AG20443 (cell line): ENCODE data around the gene FCSK.
A peak's percentile ranks its signal among the peaks of the same experiment; 100 is the strongest.

ENCODE experiments used
- DNase-seq: peaks from one replicate; pipeline ENCODE4 v3.0.0; 2012; ENCODE audit warnings: low spot score, mixed read lengths

Gene FCSK

GRCh38 chr16:70455910-70456309 is 1.5 kb downstream of the FCSK start:
- no peak for DNase-seq

- DNase-seq: no peak
Measured at GRCh38 chr16:70457446-70458166, 3.2 kb downstream of the FCSK start.

- peak; percentile 48 for DNase-seq
Measured at GRCh38 chr16:70460737-70461261, 6.4 kb downstream of the FCSK start.

GRCh38 chr16:70463235-70463634 is 8.8 kb downstream of the FCSK start:
- DNase-seq: no peak

GRCh38 chr16:70465999-70466804 is 11.8 kb downstream of the FCSK start:
- no peak for DNase-seq

- no peak for DNase-seq
Measured at GRCh38 chr16:70466805-70467076, 12.3 kb downstream of the FCSK start.

GRCh38 chr16:70467113-70467512 is 12.7 kb downstream of the FCSK start:
- DNase-seq: no peak

- no peak for DNase-seq
Measured at GRCh38 chr16:70467608-70468007, 13.2 kb downstream of the FCSK start.

- no peak for DNase-seq
Measured at GRCh38 chr16:70468776-70469525, 14.6 kb downstream of the FCSK start.

GRCh38 chr16:70470141-70470926 is 15.9 kb downstream of the FCSK start:
- DNase-seq: no peak

- peak; percentile 55 for DNase-seq
Measured at GRCh38 chr16:70470927-70471341, 16.5 kb downstream of the FCSK start.

- DNase-seq: no peak
Measured at GRCh38 chr16:70472786-70473433, 18.5 kb downstream of the FCSK start.

GRCh38 chr16:70473446-70474319 is 19.3 kb downstream of the FCSK start:
- DNase-seq: no peak

- DNase-seq: no peak
Measured at GRCh38 chr16:70474320-70475053, 20.1 kb downstream of the FCSK start.

- DNase-seq: no peak
Measured at GRCh38 chr16:70475054-70475871, 20.9 kb downstream of the FCSK start.

- DNase-seq: peak; percentile 94
Measured at GRCh38 chr16:70476272-70477020, 22.1 kb downstream of the FCSK start.

- no peak for DNase-seq
Measured at GRCh38 chr16:70478169-70478568, 23.8 kb downstream of the FCSK start.

GRCh38 chr16:70478912-70479341 is 24.5 kb downstream of the FCSK start:
- no peak for DNase-seq
